T-helper 1 cell treated with Interleukin-12 subunit alpha and Interleukin-12 subunit beta and Interleukin-4 antibody, amounts not matched to agents 30 ng/mL and 1 ng/mL, for 36 hours (primary cell): ENCODE measurements around the gene SNRNP70. TPM values are rescaled to one million over a fixed set of nuclear protein-coding genes. Genes with fewer than 3 reads are reported as not detected.

Experiments
- intact Hi-C: fragments of 100-400 bp; cut with micrococcal nuclease; formaldehyde crosslinking; loops from one replicate; pipeline ENCODE4 v1.15.1; 2024
- total RNA-seq: library from RNA; stranded (reverse); gene quantifications from 2 replicates; pipeline ENCODE4 v1.2.3, GENCODE V29; 2022

The SNRNP70 gene
- total RNA-seq, 1 donor from 2014 or later = 233 TPM

GRCh38 chr19:49135686-49136085 lies 50.4 kb downstream of the SNRNP70 start:
- intact Hi-C loops = no loop called here

- intact Hi-C loops = no loop called here
Measured at GRCh38 chr19:49136771-49137171, 51.5 kb downstream of the SNRNP70 start.

GRCh38 chr19:49140951-49141350 lies 55.7 kb downstream of the SNRNP70 start:
- intact Hi-C loops = no loop called here

GRCh38 chr19:49141352-49141751 lies 56.1 kb downstream of the SNRNP70 start:
- intact Hi-C loops = no loop called here

GRCh38 chr19:49142866-49143335 lies 57.6 kb downstream of the SNRNP70 start:
- intact Hi-C loops = loop anchor here (2.0 kb wide), 1 partner anchor 24 kb away; the partner anchor contains the start of genes C19orf73 and PPFIA3

- intact Hi-C loops = loop anchor here (1.0 to 5.0 kb wide), 7 partner anchors 12 to 153 kb away; partner anchors contain the start of genes C19orf73, GYS1, PPFIA3 and RUVBL2
Measured at GRCh38 chr19:49145573-49146407, 60.5 kb downstream of the SNRNP70 start.

DNA sequence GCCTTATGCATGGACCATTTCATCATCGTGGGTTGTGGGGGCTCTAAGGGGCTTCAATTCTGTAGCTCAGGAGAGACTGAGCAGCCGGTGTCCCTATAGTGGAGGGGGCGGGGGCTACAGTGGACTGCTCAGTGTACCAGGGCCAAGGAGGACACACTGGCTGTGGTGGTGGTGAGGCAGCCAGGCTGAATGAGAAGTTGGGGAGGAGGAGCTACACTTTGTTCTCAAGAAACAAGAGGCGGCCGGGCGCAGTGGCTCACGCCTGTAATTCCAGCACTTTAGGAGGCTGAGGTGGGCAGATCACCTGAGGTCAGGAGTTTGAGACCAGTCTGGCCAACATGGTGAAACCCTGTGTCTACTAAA lies 61.1 kb downstream of the SNRNP70 start:
- intact Hi-C loops = loop anchor here (1.0 to 5.0 kb wide), 4 partner anchors 11 to 154 kb away; partner anchors contain the start of genes C19orf73, GYS1, PPFIA3 and RUVBL2

DNA sequence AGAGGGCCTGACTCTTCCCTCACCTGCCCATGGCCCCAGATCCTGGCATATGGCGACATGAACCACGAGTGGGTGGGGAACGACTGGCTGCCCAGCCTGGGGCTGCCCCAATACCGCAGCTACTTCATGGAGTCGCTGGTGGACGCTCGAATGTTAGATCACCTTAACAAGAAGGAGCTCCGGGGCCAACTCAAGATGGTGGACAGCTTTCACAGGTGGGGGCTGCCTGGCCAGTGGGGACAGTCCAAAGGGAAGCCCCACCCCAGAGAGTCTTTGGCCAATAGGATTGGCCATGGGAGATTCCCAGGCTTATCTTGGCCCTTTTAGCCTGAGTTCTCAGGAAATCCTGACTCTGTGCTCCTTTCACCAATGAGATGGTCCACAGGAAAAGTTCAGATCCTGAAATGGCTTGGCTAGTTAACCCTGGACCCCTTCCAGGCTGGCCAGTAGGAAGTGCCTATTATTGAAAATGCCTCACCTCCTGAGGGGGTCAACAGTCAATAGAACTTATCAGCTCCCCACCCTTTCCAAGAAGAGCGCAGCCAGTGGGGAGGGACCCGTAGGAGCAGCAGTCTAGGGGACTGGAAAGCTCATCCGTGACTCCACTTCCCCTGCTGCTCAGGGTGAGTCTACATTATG lies 62.9 kb downstream of the SNRNP70 start:
- intact Hi-C loops = loop anchor here (5.0 kb wide), 1 partner anchor 156 kb away; the partner anchor contains the start of genes GYS1 and RUVBL2

- intact Hi-C loops = loop anchor here (1.0 to 5.0 kb wide), 2 partner anchors 21 to 157 kb away; partner anchors contain the start of genes GYS1 and RUVBL2
Measured at GRCh38 chr19:49148784-49149651, 63.8 kb downstream of the SNRNP70 start.

DNA sequence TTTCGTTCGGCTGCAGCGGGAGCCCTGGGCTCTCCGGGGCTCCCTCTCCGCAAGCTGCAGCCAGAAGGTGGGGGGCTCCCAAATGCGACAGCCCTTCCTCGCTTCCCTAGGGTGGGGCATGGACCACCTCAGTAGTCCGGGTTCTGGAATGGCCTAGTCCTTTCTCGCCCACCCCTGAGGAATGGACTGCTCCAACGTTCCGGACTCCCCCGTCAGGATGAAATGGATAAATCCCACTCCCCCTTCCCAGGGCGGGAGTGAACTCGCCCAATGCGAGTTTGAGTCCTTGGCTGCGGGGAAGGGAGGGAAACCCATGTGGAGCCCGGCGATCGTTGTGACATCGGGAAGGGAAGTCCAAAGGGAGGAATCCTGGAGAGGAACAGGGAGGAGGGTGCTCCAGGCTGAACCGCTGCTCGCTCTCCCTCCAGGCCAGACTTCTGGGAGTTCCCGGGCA lies 64.4 kb downstream of the SNRNP70 start:
- intact Hi-C loops = loop anchor here (1.0 to 5.0 kb wide), 3 partner anchors 21 to 157 kb away; partner anchors contain the start of genes GYS1, RUVBL2 and SNRNP70

- intact Hi-C loops = loop anchor here (1.0 kb wide), 1 partner anchor 65 kb away; the partner anchor contains the start of gene SNRNP70
Measured at GRCh38 chr19:49150106-49150943, 65.1 kb downstream of the SNRNP70 start.

- intact Hi-C loops = loop anchor here (1.0 kb wide), 1 partner anchor 66 kb away; the partner anchor contains the start of gene SNRNP70
Measured at GRCh38 chr19:49150944-49151243, 65.6 kb downstream of the SNRNP70 start.

- intact Hi-C loops = no loop called here
Measured at GRCh38 chr19:49151267-49152118, 66.2 kb downstream of the SNRNP70 start.

GRCh38 chr19:49152119-49152550 lies 66.9 kb downstream of the SNRNP70 start:
- intact Hi-C loops = no loop called here

DNA sequence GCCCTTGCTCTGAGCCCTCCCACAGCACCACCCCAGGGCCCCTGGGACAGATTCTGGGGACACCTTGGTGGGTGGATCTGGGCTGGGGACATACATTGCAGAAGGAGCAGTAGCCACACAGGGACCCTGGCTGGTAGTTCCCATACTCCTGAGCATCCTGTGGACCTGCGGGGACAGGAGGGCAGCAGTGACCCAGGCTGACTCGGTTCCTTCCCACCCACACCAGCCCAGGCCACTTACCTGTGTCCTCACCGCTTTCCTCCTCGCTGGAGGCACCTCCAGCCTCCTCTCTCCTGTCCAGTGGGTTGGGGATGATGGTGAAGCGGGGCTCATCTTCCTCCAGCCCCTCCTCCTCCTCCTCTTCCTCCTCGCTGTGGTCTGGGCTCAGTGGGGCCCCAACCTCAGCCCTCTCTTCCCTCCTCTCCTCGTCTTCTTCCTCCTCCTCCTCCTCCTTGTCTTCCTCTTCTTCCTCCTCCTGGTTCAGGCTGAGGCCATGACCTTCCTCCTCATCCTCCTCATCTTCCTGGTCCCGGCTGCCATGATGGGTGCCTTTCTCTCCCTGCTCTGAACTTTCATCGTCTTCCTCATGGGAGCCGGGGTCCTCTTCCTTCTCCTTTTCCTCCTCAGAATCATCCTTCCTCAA lies 68.0 kb downstream of the SNRNP70 start:
- intact Hi-C loops = no loop called here

- intact Hi-C loops = no loop called here
Measured at GRCh38 chr19:49154279-49154678, 69.0 kb downstream of the SNRNP70 start.

DNA sequence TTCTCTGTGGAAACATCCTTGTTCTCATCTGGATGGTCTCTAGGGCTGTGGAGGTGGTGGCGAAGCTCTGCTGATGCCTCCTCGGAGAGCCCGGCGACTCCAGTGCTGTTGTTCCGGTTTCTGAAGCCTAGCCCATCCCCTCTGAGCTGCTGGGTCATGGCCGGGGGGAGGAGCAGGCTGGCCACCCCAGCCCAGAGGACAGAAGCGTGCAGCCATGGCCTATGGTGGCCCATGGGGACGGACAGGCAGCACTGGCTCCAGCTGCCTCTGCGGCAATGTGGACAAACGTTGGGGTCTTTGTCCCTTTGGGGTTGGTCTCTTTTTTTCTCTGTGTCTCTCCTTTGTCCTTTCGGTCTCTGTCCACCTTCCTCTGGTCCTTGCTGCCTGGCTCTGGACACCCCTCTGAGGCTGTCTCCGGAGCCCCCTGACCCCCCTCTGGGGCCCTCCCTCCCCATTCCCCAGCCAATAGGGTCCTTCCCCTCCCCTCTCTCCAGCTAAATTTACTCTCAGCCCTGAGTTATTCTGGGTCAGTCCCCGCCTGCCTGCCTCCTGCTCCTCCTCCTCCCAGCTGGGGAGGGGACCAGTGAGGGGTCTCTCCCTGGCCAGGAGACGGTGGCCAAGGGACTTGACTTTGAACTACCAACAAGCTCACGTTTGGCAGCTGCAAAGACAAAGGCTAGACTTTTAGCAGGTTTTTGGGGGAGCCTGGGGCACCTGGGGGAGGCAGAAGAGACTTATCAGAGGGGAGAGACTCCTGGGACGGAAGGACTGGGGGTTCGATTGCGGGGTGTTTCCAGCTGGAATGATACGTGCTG lies 70.0 kb downstream of the SNRNP70 start, which contains the start of gene HRC:
Gene HRC, minus strand, starts transcription at position 392 of the 815 bp plus-strand sequence. Its CDS starts 159 bp downstream, at position 233.
- intact Hi-C loops = no loop called here
